GM06990 (cell line): ENCODE measurements around the gene PPP2R3B.
"Not testable (repeated sequence)": the region's sequence is repeated elsewhere in the genome, so short reads cannot be mapped to it uniquely, and the experiment has no call there.

Source experiments
- DNase-seq: peaks from one replicate; pipeline ENCODE4 v3.0.0-alpha.2; 2011; ENCODE audit not compliant: insufficient read length; ENCODE audit errors: extremely low read depth
- H3K27me3 ChIP-seq: replicated peaks from 2 replicates; pipeline ENCODE4 v1.6.0; 2011; ENCODE audit warnings: low read length; ENCODE audit not compliant: control insufficient read depth, insufficient read depth
- H3K36me3 ChIP-seq: 2 replicates; pipeline ENCODE4 v1.5.1; 2011; ENCODE audit warnings: low read length; ENCODE audit not compliant: control insufficient read depth, insufficient read depth
- H3K4me3 ChIP-seq: replicated peaks from 2 replicates; pipeline ENCODE4 v1.5.1; 2011; ENCODE audit warnings: low read depth, mild to moderate bottlenecking, control low read depth, low read length
- CTCF ChIP-seq: IDR thresholded peaks from 2 replicates; pipeline ENCODE4 v1.5.1; 2011; ENCODE audit warnings: low read length, control low read depth, mild to moderate bottlenecking, inconsistent platforms; ENCODE audit not compliant: insufficient read depth, poor library complexity, severe bottlenecking

PPP2R3B gene

GRCh38 chrX:425056-425455, 38.3 kb upstream of the PPP2R3B start:
- Histone ChIP-seq H3K36me3 (no peaks in the 10 kb centered on the region), H3K27me3 (no peaks in the 10 kb centered on the region), H3K4me3 (no peak overlapping the region)
- DNase-seq, result no peak
- TF ChIP-seq CTCF, result no peak

DNA sequence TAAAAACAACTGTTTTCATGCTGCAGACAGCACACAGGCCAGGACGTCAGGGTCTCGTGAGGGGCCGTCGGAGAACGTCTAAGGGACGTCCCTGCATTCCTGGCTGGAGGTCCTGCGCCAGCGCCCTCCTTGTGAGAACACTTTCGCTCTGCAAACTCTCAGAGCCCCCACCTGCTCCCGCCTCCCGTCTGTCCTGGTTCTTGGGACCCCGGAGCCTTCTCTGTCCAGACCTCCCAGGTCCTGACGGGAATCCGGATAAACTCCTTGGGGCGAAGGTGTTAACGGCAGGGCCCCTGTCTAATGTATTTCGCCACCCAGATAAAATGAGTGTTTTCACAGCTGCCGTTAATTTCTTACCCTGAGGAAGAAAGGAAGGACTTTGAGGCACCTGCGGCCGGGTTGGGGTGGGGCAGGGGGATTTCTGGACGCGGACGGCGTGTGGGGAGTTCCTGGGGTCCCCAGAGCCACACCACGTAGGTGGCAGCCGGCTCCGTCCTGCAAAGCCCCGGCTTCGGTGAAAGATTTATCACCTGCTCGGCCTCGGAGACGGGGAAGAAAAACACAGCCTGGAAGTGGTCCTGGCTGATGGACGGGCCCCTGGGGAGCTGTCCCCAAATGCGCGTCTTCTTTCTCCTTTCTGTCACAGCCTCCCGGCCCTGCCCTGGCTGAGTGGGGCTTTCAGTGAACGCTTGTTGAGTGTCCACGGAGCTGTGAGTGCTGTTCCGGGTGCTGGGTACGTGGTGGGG, 35.1 kb upstream of the PPP2R3B start:
- Histone ChIP-seq H3K27me3 (no peaks in the 10 kb centered on the region), H3K36me3 (no peaks in the 10 kb centered on the region), H3K4me3 (no peak overlapping the region)
- TF ChIP-seq CTCF, result no peak
- DNase-seq, result no peak

- TF ChIP-seq CTCF, result no peak
- DNase-seq, result no peak
- no peaks in the 10 kb centered on the region for H3K27me3 ChIP-seq
- H3K4me3 ChIP-seq, result no peak overlapping the region
- no peaks in the 10 kb centered on the region for H3K36me3 ChIP-seq
Measured at GRCh38 chrX:420496-421223, 34.0 kb upstream of the PPP2R3B start.

DNA sequence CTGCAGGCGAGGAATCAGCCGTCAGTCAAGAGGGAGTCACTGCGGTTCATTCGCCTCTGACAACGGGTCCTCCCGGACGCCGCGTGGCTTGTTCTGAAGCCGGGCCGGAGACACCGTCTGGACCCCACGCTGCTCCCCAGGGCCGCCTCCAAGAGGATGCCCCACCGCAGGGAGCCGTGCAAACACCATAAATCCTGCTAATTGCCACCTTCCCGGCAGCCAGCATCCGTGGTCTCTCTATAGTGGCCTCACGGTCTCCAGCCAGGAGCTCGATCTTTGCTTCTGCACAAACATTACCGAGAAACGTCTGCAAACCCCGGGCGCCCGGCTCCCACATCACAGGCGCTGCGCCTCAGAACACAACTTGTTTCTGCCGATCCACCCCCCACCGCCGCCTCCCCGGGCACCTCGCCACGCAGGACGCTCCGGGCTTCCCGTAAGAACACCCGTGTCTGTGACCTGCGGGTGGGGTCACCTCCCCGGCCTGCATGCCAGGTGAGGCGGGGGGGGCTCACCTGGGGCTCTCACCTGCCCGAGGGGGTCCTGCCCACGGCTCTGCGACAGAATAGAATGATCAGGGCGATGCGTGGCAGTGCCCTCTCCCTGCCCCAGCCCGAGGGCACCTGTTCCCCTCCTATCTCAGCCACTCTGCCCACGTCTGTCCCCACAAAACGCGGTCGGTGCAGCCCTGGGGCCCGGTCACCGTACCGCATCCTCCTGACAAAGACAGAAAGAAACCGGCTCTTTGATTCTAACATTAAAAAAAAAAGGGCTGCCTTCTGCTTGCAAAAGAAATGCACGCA, 32.4 kb upstream of the PPP2R3B start:
- no peak for DNase-seq
- TF ChIP-seq CTCF, result no peak
- Histone ChIP-seq H3K4me3 (no peak overlapping the region), H3K36me3 (no peaks in the 10 kb centered on the region), H3K27me3 (no peaks in the 10 kb centered on the region)

- H3K27me3 ChIP-seq, DNase-seq, H3K36me3 ChIP-seq, H3K4me3 ChIP-seq: not testable (repeated sequence)
Measured at GRCh38 chrX:415498-415897, 28.8 kb upstream of the PPP2R3B start.
